Measurements from ENCODE around the gene NEUROD1.
"Not testable (repeated sequence)": the region's sequence is repeated elsewhere in the genome, so short reads cannot be mapped to it uniquely, and the experiment has no call there.

Gene NEUROD1

DNA sequence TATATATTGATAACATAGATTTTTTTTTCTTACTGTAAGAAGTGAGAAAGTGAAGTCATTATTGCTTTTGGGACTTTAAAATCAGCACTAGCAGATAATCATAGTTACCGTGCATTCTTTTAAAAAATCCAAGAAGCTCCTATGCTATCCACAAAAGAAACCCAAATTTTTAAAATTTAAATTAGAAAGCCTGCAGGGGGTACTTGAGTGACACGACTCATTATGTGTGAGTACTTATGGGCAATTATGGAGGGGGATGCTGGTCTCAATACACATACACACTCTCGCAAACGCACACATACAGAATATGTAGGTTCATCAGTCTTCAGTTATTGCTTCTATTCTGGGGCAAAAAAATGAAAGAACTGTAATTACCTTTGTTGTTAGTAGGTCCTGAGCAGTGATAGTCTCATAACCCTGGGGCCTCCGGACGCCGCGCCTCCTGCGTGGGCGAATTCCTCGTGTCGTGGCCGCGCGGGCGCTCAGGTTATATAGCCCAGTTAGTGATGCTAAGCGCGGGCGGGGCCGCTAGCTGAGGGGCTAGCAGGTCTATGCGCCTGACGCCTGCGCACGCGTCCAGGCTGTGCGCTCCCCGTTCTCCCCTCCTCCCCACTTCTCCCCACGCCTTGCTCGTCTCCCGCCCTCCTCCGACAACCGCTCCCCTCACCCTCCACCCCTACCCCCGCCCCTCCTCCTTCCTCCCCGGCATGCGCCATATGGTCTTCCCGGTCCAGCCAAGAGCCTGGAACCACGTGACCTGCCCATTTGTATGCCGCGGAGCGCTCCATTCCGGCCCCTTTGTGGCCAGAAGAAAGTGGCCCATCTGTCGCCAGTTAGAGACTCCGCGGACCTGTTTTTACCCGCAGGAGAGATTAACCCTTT is at the start of gene NEUROD1:
NEUROD1 (minus strand) TSS at position 463 of the 882 bp plus-strand sequence. CDS start 1,657 bp downstream, outside the sequence.
- no peak for DNase-seq

DNA sequence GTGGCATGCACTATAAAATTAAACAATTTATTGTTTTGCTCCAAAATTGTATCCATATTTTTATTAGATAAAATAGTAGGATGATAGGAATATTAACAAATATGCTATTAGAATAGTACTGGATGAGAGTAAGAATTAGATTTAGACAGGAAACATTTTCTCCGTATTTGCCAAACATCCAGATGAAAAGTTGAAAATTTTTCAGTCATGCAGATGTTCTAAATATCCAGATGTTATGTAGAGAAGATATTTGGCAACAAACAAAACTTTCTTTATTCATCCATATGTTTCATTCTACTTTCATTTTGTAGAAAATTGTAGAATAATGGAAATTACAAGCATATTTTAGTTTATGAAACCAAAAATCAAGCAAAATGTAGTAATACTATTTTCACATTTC is 45.2 kb upstream of the NEUROD1 start:
- DNase-seq, result no peak

DNA sequence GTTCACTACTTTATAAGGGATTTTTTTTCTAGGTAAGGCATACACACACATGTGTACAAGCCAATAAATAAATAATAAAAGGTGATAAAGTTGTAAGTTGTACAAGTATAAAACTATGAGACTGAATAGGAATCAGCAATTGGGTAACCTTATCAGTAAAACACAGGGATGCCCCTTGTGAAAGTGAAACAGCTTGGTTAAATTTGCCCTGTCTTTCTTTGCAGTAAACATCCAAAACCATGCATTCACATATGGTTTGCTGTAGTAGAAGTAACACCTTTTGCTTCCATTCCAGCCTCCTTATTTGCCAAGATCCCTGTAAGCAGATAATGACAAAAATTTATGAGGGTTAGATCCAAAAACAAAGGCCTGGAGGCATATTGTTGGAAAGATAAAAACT is 44.3 kb upstream of the NEUROD1 start:
- DNase-seq, result no peak

DNA sequence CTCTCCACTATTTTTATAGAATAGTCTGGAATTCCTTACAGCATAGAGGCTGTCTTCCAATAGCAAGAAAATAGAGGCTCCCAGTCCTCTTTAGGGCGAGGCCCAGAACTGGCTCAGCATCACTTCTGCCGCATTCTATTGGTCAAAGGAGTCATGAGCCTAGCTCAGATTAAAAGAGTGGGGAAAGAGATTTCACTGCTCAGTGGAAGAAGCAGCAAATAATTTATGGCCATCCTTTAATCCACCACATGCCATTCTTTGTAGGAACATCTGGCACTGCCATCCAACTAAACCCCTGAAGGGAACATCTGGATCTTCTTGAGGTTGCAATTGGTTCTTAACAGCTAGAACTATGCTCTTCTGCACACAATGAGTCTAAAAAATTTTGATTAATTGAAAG is 43.4 kb upstream of the NEUROD1 start:
- no peak for DNase-seq

DNA sequence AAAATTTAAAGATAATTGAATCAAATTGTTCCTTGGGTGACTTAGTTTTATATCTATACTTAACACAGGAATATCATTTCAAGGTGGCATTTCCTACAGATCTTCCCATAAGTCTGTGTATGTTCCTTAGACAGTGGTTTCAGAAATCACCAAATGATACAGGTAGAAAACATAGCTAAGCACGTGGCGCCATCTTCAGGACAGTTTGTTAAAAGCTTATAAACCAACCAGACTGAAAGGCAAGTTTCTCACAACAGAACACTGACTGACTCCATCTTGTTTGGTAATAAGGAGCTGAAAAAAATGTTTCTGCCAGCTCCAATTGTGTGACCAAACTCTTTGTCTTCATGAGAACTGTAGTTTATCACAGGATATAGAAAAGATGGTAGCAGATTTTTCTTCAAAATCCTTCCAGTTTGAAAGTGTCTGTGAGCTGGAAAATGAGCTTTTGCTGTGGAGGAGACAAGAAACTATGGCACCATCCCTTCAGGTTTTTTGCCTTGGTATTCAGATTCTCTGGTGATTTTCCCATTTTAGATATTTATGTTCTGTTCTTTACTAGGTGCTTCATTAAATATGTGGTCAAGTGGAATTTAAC is 34.8 kb upstream of the NEUROD1 start:
- peak; percentile 78 for DNase-seq

DNA sequence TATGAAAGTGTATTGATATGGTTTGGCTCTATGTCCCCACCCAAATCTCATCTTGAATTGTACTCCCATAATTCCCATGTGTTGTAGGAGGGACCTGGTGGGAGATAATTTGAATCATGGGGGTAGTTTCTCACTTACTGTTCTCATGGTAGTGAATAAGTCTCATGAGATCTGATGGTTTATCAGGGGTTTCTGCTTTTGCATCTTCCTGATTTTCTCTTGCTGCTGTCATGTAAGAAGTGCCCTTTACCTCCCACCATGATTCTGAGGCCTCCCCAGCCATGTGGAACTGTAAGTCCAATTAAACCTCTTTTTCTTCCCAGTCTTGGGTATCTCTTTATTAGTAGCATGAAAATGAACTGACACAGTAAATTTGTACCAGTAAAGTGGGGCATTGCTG is 30.7 kb upstream of the NEUROD1 start:
- DNase-seq, result not testable (repeated sequence)

DNA sequence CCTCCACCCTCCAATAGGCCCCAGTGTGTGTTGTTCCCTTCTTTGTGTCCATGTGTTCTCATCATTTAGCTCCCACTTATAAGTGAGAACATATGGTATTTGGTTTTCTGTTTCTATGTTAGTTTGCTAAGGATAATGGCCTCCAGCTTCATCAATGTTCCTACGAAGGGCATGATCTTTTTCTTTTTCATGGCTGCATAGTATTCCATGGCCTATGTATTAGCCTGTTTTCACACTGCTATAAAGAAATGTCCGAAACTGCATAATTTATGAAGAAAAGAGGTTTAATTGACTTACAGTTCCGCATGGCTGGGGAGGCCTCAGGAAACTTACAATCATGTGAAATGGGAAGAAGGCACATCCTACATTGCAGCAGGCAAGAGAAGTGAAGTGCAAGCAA is 22.2 kb upstream of the NEUROD1 start:
- not testable (repeated sequence) for DNase-seq

DNA sequence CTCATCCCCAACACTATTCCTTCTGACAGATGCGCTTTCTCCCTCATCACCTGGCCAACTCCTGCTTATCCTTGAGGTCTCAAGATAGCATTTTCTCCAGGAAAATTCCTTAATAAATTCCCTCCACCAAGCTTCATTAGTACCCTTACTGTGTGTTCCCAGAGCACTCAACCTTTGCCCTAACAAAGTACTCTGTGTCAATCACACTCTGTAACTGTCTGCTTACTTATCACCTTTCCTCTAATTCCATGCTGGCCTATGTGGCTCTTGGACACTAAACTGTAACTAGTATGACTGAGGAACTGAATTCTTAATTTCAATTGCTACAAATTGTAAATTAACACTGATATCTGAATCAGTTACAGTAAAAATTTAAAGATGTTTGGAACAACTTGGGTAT is 17.9 kb upstream of the NEUROD1 start:
- DNase-seq, result no peak

DNA sequence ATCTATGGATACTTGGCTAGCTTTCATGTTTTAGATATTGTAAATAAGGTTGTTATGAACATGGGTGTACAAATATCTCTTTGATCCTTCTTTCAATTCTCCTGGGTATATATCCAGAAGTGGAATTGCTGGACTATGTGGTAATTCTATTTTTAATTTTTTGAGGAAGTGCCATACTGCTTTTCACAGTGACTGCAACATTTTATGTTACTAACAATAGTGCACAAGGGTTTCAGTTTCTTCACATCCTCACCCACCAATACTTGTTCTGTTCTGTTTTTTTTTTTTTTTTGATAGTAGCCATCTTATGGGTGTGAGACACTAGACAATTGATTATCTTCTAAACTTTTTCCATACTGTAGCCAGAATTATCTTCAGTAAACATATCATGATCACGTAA is 17.3 kb upstream of the NEUROD1 start:
- DNase-seq, result peak; percentile 95

DNA sequence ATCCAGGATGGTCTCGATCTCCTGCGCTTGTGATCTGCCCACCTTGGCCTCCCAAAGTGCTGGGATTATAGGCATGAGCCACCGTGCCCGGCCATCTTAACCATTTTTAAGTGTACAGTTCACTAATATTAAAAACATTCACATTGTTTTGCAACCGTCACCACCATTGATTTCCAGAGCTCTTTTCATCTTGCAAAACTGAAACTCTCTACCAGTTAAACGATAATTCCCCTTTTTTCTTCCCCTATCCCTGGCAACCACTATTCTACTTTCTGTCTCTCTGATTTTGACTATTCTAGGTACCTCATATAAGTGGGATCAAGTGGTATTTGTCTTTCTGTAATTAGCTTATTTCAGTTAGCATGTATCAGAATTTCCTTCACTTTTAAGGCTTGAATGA is 16.8 kb upstream of the NEUROD1 start:
- peak; percentile 88 for DNase-seq

DNA sequence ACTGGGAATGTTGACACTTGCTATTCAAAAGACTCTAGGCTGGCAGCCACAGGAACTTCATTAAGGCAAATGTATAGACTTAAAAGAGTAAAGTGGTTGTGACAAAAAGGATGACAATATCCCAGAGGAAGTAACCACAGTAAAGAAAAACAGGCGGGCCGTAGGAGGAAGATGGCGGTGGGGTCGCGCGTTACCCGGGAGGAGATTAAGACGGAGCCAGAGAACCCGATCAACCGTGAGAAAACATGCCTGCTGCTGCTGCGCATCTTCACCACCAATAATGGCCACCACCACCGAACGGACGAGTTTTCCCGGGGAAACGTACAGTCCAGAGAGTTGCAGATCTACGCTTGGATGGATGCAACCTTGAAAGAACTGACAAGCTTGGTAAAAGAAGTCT is 14.0 kb upstream of the NEUROD1 start:
- DNase-seq, result no peak

DNA sequence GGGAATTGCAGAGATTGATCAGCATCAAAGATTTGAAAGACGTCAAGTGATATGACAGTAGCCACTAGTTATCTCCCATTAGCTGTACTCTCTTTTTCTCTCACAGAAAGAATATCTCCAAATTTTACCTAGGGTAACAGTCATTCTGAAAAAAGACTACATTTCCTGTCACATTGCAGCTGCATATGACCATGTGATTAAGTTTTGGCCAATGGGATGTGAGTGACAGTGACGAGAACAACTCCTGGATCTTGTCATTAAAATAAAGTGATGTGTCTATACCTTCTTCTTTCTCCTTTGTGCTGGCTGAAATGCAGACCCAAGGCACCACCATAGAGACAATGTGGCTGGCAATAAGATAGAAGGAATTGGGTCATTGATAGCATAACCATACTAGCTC is 10.5 kb upstream of the NEUROD1 start:
- DNase-seq, result no peak

DNA sequence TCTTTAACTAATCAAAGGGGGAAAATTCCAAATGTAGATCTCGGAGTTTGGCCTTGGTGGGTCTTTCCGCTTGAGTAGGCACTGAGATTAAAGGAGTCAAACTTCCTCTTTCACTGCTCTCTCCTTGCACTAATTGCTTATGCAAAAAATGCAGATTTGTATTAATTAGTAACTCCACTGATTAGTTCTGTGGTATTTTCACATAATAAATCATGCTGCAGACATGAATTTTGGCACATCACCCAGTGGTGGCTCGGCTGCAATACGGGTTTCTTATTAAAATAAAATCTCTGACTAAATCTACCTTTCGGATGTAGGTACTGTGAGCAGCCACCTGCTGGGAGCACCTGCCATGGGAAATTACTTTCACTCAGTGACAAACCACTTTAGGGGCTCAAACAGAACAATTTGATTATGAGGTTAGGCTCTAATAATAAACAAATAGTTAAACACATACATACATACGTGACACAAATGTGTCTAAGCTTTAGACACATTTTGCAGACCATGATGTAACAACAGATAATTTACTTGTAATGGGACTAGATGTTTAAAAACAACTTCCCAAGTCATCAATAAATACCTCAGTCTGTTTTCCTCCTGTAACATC is 6.4 kb upstream of the NEUROD1 start:
- DNase-seq, result peak; percentile 11

DNA sequence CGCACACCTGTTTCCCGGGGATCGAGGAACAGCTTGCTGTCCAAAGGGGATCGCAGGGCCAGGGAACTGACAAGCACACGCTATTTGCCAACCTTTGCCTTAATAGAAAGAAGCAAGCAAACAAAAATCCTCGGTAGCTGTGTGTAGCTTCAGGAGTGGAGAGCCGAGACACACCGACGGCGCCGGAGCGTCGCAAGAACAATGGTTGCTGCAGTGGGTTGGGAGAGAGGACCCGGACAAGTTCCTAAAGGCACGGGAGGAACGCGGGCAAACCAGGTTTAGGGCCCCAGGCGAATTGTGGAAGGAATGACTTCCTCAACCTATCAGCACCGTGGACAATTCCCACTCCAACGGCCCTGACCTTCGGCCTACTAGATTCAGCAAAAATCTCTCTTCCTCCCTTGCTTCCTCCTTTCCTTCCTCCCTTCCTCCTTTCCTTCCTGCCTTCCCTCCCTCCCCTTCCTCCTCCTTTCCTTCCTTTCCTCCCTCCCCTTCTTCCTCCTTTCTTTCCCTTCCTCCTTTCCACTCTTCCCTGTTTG is 4.9 kb upstream of the NEUROD1 start:
- DNase-seq, result peak; percentile 6

DNA sequence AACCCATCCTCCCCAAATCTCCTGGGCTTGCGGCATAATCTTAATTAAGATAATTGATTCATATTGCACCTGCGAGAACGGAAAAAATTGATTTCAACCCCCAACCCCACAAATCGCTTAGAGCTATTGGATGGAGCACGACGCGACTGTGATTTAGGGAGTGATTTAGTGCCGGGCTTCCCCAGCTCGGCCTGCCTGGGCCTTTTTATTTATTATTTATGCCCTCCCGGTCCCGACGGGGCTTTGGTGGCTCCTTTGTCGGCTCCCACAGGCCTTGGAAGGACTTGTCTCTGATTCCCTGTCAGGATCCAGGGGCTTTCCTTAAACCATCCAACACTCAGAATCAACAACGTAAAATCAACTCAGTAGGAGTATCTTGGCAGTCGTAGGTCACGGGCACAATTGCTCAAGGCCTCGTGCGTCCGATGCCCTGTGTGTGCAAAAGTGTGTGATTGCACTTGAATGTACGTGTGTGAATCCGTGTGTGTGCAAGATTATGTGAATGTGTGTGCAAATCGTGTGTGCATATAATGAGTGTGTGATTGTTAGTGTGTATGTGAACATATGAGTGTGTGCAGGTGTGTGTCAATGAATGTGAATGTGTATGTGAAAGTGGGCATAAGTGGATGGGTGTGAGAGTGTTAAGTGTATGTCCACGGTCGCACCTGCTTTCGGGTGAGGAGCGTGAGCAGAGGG is 4.3 kb upstream of the NEUROD1 start:
- DNase-seq, result no peak

DNA sequence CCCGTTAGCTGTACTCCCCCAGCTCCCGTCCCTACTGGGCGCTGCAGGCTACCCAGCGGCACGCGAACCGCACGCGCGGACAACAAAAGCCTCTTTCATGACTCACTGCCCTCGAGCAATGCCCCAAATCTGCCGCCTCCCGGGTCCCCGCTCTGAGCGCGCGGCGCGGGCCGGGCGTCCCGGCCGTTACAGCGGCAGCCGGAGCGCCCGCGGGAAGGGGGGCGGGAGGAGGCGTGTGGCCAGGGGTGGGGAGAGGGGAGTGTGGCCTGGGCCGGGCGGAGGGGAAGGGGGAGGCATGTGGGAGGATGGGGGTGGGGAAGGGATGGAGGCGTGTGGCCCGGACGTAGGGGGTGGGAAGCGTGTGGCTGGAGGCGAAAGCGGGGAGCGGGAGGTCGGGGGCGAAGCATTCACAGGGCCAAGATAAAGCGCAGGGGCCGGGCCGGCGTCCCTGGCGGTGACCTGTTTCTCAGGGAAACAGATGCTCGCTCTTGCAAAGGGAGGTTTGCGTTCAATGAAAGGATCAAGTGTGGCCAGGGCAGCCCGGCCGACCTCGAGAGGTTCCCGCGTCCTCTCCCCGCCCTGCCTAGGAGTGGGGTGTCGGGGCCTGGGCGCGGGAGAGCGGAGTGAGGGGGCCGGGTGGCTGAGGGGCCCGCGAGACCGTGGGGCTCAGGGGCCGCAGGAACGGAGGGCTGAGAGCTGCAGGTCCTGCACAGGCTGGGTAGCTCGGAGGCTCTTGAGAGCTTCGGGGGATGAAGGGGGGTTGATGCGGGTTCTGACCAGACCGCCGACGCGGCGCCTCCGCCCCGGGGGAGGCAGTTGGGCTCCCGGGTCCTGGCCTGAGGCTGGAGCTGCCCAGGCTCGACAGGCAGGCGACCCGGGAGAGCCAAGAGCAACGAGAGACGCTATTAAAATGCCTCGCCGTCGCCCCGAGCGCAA is 3.5 kb upstream of the NEUROD1 start:
- DNase-seq, result peak; percentile 41

DNA sequence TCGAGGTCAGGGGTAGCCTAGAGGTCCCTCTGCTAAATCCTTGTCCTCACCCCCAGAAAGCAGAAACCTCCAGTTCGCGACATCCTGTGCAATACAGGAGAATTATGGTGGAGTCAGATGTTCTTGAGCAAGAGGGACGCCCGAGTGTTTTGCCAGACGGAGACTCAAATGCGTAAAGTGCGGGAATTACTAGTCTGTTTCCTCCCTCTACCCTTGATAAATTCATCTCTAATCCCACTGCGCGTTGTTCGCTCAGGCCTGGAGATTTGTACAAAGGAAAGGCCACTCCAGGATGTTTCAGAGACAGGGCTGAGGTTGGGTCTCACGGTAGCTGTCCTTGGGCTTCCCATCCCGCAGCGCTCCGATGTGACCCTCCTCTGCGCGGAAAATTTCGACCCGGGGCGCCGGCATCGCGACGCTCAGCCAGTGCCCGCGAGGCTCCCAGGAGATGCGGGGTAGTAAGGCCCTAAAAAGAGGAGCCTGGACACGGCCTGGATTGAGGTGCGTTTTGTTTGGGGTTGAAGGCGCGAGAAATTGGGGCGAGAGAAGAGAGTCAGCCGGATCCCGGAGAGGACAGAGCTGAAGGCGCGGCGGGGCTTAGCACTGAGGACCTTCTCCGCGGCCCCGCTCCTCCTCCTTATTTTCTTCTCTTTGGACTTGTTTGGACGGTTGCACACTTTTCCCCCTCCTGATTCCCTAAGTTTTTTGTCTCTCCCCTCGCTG is 2.6 kb upstream of the NEUROD1 start:
- DNase-seq, result no peak

DNA sequence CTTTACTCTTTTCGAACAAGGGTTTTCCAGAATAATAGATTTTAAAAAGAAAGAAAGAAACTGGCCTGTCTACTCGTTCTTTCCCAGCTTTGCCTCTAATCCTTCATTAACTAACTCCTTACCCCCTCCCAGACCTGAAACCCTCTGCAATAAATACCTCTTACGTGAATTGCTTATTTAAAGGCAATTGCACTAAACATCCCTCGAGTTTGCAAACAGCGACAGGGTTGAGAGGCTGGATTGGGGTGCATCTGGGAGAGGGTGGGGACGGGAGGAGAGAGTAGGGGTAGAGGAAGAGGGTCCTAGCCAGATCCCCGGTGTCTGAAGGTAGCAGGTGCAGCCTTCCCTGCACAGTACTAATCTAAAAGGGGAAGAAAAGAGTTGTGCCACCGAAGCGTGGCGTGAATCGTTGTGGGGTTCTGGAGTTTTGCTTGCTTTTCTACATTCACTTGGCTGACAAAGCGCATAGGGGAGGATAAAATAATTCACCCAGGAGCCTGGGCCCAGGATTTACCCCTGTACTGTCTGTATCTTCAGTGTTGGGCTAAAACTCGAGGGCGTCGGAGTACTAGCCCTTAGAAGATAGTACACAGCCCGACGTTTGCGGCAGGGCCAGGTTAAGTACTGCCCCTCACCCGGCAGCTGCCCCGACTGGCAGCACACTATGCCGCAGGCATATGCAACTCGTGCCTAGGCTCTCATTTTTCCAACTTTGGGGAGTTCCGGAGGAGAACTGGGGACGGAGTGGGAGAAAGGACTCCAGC is 1.9 kb upstream of the NEUROD1 start:
- DNase-seq, result no peak

DNA sequence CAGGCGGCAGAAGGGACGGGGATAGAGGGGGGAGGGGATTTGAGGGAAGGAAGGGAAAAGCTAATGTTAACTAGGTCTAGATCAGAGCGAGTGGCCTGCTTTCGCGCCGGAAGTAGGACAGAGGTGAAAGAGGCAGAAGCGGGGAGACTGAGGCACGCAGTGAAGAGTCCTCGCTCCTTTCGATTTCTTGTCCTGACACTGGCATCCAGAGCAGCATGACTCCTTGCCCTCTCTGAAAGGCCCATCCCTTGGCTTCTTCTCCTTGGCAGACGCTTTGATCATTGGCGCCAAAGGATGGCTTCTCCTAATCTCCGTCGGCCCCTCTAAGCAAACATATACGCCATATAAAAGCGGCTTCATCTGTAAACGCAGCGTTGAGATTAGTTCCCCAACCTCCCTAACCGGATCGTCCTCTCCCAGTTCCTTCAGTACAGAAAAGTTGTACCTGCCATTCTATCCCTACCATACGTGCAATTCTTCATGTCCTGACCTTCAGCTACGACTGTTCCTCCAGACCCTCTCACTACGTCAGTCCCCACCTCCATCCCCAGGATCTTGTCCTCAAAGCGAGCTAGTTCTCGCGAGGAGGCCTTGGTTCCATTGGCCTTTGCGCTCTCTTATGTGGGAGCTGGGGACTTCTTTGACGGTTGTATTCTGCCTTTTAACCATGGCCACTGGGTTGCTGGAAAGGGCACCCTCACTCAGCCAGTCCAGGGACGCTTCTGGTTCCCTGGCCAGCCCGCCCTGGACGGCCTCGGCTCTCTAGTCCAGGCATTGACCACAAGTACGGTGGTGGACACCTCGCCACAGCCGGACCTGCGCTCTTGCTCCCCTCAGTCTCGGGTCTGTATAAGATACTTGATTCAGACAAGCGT is 857 bp upstream of the NEUROD1 start:
- DNase-seq, result no peak
